GM21390 (cell line): ENCODE results near the gene WDR93.

Source experiments
- ATAC-seq: cut with Tn5 transposase; IDR thresholded peaks from one replicate; pipeline ENCODE4 v1.9.1; 2021; ENCODE audit not compliant: unreplicated experiment

Gene WDR93

GRCh38 chr15:89690276-89691218 lies at the start of gene WDR93, which contains the start of gene PEX11A:
Gene WDR93, plus strand, starts transcription at chr15:89690811. Its CDS starts 10,936 bp downstream, at chr15:89701747.
Gene PEX11A, minus strand, starts transcription at chr15:89690754. Its CDS starts 122 bp downstream, at chr15:89690632.
- peak; percentile 95 for ATAC-seq

GRCh38 chr15:89641053-89641452 lies 49.6 kb upstream of the WDR93 start:
- no peak for ATAC-seq

DNA sequence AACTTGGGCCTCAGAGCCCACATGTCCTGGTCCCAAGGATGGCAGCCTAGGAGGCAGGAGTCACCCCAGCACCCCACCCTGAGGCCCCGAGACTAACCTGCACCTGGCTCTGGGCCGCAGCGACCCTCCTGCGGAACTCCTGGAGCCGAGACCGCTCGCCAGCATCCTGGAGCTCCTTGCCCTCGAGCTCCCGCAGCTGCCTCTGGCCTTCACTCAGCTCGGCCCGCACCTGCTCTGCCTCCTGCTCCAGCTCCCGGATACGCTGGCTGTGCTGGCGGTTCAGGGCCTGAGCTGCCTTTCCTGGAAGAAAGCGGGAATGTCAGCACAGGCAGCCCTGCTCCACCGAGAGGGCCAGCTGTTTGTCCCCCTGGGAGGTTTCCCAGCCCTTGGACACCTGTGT lies 48.5 kb upstream of the WDR93 start:
- ATAC-seq, result no peak

DNA sequence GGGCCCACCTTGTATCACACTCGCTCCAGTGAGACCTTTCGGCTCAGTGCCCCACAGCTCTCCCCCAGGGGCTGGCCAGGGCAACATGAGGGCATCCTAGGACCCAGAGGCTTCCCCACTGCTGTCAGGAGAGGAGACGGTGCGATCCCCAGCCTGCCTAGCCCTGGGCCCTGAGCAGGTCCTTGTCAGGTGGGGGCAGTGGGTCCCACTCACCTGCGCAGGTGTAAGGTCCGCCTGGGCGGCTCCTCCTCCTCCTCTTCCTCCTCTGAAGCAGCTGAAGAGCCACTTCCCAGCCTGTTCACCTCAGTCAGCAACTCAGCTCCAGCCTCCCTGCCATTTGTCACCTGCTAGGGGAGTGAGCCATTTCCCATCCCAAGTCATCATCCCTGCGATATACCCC lies 44.9 kb upstream of the WDR93 start:
- no peak for ATAC-seq

GRCh38 chr15:89646416-89647141 lies 44.0 kb upstream of the WDR93 start:
- ATAC-seq, result no peak

- peak; percentile 53 for ATAC-seq
Measured at GRCh38 chr15:89647191-89647851, 43.3 kb upstream of the WDR93 start.

DNA sequence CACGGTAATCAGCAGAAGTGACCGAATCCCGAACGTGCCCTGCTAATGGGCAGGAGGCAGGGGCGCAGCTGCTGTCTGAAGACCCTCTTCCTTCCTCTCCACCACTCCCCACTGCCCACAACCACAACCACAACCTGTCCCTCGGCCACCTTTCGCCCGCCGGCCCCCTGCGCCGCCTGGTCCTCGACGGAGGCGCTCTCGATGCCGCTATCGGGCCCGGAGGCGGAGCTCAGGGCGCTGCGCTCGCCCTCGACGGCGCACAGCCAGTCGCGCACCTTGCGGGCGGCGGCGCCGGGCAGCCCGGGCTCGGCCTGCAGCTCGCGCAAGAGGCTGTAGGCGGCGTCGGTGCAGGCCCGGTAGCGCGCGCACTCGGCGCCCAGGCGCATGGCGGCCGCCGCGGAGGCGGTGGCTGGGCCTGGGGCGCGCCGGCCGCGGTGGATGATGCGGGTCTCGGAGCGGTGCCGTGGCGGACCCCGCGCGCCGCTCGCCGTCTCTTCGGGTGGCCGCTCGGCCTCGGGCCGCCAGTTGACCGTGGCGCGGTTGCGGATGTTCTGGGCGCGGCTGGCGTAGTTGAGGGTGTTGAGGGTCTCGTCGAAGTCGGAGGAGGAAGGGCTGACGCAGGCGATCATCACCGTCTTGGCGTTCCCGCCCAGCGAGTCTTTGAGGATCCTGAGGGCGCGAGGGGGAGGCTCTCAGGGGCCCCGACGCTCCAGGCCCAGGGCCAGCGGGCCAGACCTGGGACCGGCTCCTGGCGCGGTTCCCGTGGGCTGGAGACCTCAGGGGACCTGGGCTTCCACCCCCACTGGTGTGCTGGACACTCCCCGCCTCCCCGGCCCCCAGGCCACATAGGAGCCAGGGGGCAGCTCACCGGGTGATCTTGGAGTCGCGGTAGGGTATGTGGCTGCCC lies 42.3 kb upstream of the WDR93 start:
- no peak for ATAC-seq

GRCh38 chr15:89649013-89649625 lies 41.5 kb upstream of the WDR93 start:
- no peak for ATAC-seq

DNA sequence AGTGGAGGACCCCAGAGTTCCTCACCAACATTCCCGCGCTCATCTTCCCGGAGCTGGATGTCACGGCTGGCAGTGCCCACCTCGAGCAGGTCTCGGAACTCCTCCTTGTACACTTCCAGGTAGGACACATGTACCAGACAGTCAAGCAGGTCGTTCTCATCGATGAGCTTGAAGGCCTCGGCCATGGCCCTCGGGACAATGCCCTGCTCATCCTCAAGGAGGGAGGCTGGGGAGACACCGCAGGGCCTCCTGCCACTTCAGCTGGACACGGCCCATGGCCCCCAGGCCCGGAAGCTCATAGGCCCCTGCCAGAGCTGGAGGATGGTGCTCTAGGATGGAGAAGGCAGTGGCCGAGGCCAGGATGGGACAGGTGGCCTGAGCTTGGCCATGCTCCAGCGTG lies 40.9 kb upstream of the WDR93 start:
- no peak for ATAC-seq

GRCh38 chr15:89652131-89652530 lies 38.5 kb upstream of the WDR93 start:
- ATAC-seq, result no peak

- ATAC-seq, result no peak
Measured at GRCh38 chr15:89652666-89653065, 37.9 kb upstream of the WDR93 start.

DNA sequence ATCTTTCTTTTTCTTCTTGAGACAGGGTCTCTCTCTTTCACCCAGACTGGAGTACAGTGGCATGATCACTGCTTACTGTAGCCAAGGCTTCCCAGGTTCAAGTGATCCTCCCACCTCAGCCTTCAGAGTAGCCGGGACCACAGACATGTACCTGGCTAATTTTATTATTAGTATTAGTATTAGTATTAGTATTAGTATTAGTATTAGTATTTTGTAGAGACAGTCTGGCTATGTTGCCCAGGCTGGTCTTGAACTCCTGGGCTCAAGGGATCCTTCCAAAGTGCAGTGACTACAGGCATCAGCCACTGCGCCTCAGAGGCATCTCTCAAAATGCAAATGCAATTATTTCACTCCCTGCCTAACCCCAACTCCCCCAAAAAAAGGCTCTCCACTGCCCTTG lies 37.0 kb upstream of the WDR93 start:
- no peak for ATAC-seq

DNA sequence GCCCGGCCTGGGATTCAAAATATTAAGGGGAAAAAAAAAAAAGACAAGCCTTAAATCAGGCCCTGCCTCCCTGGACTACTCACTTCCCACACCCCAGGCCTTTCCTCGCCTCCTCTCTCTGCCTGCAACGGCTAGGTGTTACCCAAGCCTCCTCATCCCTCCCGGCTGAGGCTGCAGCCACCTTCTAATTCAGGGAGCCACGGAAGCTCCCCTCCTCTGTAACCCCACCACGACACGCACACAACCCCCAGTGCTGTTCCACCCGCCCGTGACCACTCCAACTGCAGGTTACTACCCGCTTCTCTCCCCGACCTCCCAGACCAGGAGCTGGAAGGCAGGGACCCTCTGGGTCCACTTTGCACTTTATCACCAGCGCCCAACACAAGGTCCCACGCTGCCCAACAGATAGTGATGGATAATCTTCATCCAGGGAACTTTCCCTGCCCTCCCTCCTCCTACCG lies 36.3 kb upstream of the WDR93 start:
- no peak for ATAC-seq

DNA sequence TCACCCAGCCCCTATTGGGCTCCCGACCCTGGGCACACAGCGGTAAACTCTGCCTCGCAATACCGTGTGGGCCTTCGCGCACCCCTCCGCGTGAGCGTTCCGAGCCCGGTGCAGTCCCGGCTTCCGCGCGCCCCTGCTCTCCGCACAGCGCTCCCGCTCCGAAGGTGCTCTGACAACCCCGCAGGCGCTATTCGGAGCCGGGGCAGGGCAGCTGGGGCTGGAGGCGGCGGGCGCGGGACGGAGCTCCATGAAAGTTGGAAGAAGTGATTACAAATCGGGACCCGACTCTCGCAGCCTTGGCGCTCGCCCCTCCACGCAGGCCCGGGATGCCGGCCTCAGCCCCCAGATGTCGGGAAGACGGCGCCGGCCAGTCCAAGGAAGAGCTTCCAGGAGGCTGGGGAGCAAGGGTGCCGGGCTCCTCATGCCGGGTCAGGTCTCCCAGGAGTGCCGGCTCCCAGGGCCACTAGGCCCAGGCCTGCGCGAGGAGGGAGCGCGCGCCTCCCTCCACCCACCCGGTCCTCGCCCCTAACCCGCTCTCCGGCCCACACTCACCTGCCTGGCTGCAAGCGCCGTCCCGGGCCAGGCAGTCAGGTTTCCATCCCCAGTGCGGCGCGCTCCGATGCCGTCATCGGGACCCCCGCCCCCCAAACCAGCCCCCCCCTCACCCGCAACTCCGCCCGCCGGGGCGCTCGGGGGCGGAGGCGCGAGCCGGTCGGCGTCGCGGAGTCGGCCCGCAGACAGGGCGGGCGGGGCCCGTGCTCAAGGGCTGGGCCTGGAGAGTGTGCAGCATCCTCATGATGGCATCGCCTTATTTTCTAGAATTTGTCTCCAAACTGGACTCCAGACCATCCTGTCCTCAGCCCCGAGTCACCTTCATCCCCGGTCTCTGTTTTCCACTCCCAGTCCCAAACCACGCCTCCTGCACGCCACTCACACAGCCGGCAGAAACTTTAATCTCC lies 35.5 kb upstream of the WDR93 start, which contains the start of gene KIF7:
KIF7 (minus strand) TSS at position 621 of the 959 bp plus-strand sequence. CDS start 2,537 bp downstream, outside the sequence.
- no peak for ATAC-seq

GRCh38 chr15:89656116-89656815 lies 34.3 kb upstream of the WDR93 start:
- ATAC-seq, result no peak

DNA sequence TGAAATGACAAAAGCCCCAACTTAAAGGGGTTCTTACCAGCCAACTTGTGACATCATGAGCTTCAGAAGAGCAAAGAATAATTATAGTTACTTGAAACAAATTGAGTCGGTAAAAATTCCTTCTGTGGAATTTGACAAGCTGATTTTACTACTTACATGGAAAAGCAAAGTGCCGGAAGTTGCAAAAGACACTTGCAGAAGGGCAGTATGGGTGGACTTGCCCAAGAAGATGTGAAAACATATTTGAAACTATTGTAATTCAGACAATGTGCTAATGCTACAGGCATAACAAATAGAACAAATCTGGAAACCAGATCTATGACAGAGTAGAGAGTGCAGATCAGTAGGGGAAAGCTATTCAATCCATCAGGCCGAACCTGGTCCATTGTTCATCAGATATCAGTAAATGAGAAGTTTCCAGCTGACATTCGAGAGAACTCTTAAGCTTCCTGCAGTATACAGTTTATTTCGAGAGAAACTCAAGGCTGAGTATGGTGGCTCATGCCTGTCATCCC lies 32.9 kb upstream of the WDR93 start:
- no peak for ATAC-seq

DNA sequence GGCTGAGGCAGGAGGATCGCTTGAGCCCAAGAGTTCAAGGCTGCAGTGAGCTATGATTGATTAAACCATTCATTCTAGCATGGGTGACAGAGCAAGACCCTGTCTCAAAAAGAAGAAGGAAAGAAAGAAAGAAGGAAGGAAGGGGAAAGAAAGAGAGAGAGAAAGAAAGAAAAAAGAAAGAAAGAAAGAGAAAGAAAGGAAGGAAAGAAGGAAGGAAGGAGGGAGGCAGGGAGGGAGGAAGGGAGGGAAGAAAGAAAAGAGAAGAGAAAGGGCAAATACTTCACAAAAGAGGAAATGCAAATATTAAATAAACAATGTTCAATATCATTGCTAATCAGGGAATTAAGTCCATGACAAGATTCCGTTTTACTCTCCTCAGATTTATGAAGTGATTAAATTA lies 31.3 kb upstream of the WDR93 start:
- ATAC-seq, result no peak

- ATAC-seq, result no peak
Measured at GRCh38 chr15:89660556-89660955, 30.1 kb upstream of the WDR93 start.
